GM19351 (cell line): ENCODE measurements around the gene CCDC181.
"Not testable (repeated sequence)": the region's sequence is repeated elsewhere in the genome, so short reads cannot be mapped to it uniquely, and the experiment has no call there.

Experiments
- ATAC-seq: cut with Tn5 transposase; IDR thresholded peaks from one replicate; pipeline ENCODE4 v1.9.1; 2021; ENCODE audit warnings: mild to moderate bottlenecking, moderate library complexity; ENCODE audit not compliant: unreplicated experiment

CCDC181 gene

DNA sequence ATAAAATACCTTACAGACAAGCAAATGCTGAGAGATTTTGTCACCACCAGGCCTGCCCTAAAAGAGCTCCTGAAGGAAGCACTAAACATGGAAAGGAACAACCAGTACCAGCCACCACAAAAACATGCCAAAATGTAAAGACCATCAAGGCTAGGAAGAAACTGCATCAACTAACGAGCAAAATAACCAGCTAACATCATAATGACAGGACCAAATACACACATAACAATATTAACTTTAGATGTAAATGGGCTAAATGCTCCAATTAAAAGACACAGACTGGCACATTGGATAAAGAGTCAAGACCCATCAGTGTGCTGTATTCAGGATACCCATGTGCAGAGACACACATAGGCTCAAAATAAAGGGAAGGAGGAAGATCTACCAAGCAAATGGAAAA, 24.7 kb downstream of the CCDC181 start:
- not testable (repeated sequence) for ATAC-seq

DNA sequence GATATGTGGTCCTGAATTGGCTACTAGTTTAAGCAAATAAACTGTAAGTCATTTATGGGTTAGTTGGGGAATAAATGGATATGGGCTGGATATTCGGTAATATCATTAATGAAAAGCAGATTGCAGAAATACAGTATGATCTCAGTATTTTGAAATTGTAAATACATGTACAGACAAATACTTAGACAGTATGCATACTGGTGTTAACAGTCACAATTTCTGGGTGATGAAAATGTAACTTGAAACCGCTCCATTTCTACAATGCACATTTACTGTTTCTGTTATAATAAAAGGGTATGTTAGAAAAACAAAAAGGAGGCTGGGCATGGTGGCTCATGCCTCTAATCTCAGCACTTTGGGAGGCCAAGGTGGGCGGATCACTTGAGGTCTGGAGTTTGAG, 31.3 kb downstream of the CCDC181 start:
- ATAC-seq: no peak

DNA sequence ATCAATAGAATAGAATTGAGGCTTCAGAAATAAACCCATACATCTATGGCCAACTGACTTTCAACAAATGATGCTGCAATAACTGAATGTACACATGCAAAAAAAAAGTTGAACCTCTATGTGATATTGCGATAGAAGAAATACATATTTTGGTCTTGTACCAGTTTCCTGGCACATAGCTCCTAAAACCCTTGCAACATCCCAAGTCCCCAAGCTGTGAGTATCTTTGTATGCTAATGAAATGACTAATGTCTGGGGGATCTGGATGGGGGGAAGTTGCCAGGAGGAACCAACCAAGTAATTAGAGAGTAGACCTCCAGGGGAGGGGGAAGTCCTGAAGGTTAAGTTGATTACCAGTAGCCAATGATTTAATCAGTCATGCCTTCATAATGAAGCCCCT, 34.9 kb downstream of the CCDC181 start:
- no peak for ATAC-seq

DNA sequence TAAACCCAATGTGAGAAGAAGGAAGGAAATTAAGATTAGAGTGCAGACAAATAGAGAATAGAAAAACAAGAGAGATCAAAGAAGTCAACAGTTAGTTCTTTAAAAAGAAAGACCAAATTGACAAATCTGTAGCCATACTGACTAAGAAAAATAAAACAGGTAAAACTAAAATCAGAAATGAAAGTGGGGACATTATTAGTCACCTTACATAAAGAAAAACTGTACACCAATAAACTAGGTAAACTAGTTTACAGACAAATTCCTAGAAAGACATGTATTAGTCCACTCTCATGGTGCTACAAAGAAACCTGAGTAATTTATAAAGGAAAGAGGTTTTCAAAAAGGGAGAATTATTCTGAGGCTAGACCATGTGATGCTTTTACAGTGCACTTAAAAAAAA, 37.0 kb downstream of the CCDC181 start:
- peak; percentile 88 for ATAC-seq

DNA sequence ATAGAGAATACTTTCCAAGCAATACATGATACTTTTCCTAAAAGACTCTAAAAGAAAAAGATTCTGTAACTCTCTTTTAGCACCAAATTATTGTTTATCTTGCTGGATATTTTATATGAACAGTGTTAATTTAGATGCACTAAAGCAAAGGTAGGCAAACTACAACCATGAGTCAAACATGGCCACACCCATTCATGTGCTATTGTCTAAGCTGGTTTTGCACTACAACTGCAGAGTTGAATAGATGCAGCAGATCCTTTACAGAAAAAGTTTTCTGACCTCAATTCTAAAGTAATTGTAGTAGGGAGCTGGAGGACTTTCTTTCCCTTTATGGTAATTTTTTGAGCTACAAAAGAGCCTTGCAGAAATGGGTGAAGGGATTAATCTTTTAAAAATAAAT, 39.9 kb downstream of the CCDC181 start:
- no peak for ATAC-seq

DNA sequence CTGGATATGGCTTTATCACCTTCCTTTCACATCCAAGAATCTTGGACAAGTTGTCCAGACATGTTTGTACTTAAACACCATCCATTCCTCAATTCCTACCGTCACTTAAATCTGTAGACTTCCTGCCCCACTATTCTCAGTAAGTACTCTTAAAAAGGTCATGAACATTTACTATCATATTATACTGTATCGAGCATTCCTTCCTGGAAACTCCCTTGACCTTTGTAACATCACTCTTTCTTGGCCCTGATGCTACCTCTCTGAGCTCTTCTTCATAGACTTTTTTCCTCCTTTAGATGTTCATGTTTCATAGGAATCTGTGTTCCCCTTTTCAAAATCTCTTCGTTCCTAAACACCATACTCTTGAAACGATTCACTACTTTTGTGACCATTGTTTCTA, 43.8 kb downstream of the CCDC181 start:
- no peak for ATAC-seq

DNA sequence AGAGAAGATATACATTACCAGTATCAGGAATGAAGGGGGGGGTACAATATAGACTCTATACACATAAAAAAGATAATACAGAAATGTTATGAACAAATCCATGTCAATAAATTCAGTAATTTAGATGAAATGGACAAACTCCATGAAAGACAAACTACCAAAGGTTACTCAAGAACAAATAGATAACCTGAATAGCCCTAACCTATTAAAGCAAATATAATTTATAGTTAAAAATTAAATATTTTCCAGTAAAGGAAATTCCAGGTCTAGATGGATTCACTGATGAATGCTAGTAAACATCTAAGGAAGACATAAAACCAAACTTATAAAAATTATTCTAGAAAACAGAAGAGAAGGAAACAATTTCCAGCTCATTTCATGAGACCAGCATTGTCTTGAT, 46.1 kb downstream of the CCDC181 start:
- ATAC-seq: no peak

DNA sequence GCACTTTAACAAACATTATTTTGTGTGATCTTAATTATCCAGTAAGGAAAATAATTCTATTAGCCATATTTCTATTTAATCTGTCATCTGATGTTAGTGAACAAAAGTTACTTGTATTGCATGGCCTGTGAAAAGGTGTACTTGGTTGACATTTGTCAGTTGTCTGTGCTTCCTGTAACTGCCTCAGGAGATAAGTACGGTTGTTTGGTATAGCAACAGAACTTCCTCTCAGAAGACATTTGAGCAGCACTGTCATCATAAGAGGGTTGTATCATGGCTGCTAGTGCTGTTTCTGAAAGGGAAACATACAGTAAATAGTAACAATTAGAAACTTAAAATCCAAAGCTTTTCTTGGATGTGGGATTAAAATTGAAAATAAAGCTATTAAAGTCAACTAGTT, 55.9 kb downstream of the CCDC181 start:
- no peak for ATAC-seq

DNA sequence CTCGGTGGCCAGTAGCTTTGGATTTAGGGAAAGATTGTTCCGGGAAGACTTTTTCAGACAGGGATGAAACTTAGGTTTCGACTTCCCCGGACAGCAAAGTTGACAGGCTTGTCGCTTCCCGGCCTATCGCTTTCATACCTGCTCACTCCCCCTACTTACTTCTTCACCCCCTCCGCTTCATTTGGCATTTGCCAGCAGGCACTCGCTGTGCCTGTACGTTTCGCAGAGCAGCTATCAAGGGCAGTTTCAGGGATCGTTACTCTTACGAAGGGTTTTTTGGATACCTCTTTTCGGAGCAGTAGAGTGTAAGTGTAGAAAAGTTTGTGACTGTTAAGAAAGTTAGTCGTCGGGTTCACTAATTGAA, 58.9 kb downstream of the CCDC181 start:
- no peak for ATAC-seq

DNA sequence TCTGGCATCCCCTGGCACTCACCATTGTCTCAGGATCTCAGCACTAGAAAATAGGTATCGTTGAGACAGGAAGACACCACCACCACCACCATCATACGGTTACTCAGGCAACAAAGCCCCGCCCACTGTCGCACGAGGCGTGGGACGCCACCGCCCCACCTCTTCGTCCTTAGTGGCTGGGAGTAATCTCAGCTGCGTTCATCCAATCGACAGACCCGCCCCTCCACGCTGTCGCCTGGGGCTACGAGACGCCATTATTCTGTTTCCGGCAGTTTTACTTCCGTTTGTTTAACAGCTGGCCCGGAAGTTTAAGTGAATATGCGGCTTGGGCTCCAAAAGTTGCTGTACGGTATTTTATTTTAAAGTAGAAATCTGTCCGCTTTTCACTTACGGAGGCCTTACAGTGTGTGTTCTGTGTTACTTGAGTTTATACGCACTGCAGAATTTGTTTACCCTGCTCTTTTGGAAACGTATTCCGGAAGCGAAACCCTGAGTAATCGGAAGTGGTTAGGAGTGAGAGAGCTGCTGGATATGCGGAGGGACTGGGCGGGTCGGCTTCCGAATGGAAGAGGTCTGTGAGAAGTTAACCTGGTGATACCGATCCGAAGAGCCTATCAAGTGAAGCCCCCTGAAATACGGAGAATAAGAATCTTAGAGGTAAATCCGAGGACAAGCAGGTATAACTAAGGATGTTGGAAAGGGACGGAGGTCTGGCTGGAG, 59.4 kb downstream of the CCDC181 start, which contains the start of the genes BLZF1 and NME7:
Gene BLZF1 (plus strand): TSS at position 510 of the 720 bp plus-strand sequence. CDS start 1,328 bp downstream, outside the sequence.
Gene NME7 (minus strand): TSS at position 112 of the 720 bp plus-strand sequence. CDS start 87 bp downstream, at position 25.
- peak; percentile 92 for ATAC-seq

DNA sequence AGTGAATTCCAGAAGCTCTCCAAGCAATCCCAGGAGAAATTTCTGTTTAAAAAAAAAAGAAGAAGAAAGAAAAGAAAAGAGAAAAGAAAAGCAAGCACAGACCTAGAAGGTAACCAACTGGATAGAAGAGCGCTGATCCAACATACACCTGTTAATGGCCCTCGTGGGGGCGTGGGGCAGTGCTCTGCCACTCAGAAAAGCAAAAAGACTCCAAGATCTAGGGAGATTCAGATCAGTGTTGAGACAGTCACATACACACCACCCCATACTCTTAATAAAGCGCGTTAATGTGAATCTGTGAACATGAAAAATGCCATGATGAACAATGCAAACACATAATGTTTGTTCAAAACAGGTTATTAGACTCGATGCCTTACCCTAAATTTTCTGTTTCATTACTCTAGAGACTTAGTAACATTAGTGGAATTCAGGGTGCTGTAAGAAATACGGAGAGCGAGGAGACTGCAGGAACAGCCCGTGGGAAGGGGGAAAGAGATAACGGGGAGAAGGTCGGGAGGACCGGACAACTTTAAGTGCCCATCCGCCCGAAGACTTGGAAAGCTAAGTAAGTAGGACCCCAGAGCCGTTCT, 60.1 kb downstream of the CCDC181 start:
- no peak for ATAC-seq

DNA sequence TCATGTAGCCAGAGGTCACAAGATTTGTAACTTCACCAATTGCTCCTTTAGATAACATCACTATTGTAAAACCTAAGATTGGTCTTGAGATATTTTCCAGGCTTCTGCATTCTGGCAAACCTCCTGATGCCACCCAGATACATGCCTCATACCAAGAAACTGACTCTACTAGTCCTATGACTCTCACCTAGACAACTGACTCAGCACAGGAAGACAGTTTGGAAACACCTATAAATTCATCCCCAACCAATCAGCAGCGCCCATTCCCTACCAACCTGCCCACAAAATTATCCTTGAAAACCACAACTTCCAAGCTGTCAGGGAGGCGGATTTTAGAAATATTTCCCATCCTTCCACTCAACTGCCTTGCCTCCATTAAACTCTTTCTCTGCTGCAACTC, 62.3 kb downstream of the CCDC181 start:
- ATAC-seq: no peak

DNA sequence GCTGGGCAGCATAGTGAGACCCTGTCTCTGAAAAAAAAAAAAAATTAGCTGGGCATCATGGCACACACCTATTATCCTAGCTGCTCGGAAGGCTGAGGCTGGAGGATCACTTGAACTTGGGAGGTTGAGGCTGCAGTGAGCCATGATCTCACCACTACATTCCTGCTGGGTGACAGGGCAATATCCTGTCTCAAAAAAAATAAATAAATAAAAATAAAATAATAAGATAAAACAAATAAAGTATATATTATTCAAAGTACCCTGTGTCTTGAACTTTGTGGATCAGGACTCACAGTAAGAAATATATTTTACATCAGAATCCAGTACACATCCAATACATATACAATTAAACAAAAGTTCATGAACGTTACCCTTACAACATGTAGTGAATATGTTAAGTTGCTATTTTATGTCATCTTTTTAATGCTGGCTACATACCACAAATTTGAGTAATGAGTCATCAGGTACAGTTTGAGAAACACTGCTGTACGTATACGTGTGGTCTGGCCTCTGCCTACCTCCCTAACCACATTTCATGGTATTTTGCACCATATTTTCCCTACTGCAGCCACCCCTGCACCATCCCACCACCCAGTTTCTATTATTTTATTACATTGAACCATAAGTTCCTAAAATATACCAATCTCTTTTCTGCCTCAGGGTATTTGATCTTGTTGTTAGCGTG, 64.1 kb downstream of the CCDC181 start:
- ATAC-seq: peak; percentile 46

DNA sequence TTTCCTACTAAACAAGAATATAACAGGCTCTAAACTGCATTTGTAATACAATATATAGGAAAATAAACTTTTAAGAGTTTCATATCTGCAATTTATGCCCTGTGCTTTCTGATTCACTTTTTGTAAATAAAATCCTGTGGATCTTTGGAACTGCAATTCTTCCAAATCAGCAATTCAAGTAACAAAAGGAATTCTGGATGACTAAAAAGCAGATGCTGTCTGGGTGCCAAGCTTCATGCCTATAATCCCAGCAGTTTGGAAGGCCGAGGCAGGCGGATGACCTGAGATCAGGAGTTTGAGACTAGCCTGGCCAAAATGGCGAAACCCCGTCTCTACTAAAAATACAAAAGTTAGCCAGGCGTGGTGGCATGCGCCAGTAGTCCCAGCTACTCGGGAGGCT, 66.0 kb downstream of the CCDC181 start:
- ATAC-seq: no peak

DNA sequence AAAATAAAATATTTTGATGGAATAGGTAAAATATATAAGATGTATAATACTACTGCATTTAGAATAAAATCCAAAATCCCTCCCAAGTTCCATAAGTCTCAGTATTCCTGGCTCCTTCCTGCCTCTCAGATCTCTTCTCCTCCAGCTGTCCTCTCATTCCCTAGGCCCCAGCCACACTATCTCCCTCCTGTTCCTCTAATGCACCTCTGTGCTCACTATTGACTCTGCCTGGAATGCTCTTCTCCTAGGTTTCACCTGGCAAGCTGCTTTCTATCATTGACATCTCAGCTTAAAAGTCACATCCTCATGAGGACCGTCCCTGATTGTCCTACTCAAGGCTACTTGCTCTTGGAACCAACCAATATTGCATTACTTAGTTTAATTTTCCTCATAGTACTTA, 66.9 kb downstream of the CCDC181 start:
- no peak for ATAC-seq

DNA sequence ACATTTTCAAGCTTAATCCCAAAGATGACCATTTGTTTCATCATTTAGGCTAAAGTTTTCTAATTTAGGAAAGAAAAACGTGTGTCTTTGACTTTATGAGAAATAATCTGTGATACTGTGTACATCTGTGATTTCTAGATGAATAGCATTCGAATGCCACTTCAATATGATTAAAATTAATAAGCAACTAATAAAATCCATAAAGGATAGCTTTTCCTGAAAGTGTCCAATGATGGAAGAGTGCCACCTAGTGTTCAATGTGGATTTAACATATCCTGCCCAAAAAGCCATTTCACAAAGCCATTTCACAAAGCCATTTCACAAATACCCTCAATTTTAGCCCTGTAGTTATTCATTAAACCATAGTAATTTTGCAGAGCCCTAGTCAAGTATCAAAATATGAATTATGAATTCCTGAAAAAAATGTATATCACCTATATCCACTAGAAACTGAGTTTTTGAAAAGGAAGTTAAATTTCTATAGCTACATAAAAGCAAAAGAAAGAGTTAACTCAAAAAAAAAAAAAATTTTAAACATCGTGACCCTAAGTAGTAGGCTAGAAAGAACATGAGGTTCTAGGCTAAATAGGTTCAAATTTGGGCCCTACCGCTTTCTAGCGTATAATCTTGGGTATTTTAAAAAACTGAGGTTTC, 78.8 kb downstream of the CCDC181 start:
- no peak for ATAC-seq

DNA sequence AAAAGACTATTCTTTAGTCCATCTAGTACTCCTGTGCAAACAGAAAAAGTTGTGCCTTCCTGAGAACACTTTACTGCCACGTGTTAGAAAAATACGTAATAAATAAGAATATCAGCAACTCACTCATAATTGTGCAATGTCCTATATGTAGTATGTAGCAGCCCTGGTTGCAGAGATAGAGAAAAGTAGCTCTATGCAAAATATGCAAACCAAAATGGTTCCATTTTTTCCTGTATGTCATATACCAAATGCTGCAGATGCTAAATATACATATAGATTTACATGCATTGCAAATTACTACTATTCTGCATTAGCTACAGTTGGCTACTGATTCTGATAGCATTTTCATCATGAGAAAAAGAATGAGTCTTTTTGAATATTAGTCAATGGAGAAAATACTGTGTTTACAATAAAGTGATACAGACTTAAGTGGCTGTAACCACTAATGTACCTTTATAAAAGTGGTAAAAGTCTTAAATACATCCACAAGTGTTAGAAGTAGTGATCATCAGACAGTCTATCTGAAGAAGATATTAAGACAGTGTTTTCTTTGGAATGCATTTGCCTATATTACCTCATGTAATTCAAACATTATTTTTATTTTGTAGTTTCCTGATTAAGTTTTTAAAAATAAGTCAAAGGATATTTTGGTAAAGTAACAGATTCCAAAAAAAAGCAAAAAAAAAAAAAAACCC, 79.4 kb downstream of the CCDC181 start:
- ATAC-seq: no peak

DNA sequence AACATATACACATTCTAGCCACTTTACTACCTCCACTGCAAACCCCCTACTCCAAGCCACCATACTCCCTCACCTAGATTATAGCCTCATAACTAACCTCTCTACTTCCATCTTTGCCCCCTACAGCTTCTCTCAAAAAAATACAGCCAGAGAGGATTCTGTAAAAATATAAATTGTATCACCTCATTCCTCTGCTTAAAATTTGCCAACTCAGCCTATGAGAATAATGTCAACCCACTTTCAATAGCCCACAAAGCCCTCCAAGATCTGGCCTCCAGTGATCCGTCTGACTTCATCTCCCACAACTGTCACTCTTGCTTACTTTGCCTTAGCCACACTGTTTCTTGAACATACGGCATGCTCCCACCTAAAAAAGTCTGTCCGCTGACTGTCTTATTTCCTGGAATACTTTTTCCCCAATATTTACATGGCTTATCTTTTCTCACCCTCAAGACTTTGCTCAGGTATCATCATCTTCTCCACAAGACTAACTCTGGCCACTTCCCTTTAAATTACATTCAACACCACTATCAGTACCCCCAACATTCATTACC, 81.2 kb downstream of the CCDC181 start:
- ATAC-seq: no peak

DNA sequence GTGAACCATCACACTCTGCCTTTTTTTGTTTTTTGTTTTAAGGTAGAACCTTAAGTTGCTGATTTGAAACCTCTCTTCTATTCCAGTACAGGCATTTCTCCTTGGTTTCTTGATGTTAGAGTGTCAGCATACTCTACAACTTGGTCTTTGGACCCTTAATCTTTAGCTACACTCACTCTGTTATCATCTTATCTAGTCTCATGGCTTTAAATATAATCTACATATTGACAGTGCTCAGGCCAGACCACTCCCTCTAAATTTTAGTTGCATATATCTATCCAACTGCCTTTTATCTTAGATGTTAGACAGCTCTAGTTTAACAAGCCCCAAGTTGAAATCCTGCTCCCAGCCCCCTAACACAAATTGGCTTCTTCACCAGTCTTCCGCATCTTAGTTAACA, 81.8 kb downstream of the CCDC181 start:
- no peak for ATAC-seq
